Rectal smooth muscle tissue (tissue), 1 donor: ENCODE measurements around the gene ASMTL.
A peak's percentile ranks its signal among the peaks of the same experiment; 100 is the strongest.

Experiments
- H3K27ac ChIP-seq: one replicate; pipeline ENCODE4 v1.7.0; 2013; ENCODE audit warnings: low read depth, low read length, inconsistent platforms
- H3K27me3 ChIP-seq: one replicate; pipeline ENCODE4 v1.7.0; 2013; ENCODE audit warnings: low read length; ENCODE audit not compliant: control insufficient read depth, insufficient read depth
- H3K36me3 ChIP-seq: one replicate; pipeline ENCODE4 v1.7.0; 2013; ENCODE audit warnings: low read length; ENCODE audit not compliant: control insufficient read depth, insufficient read depth
- H3K4me1 ChIP-seq: one replicate; pipeline ENCODE4 v1.7.0; 2013; ENCODE audit warnings: low read length; ENCODE audit not compliant: control insufficient read depth, insufficient read depth
- H3K4me3 ChIP-seq: one replicate; pipeline ENCODE4 v1.7.0; 2013; ENCODE audit warnings: low read length
- H3K9ac ChIP-seq: one replicate; pipeline ENCODE4 v1.7.0; 2013; ENCODE audit warnings: low read length

The ASMTL gene

GRCh38 chrX:1400049-1400448 lies 52.7 kb downstream of the ASMTL start:
- Histone ChIP-seq H3K27ac (no peak overlapping the region), H3K4me1 (no peaks in the 10 kb centered on the region), H3K9ac (no peak overlapping the region), H3K27me3 (no peaks in the 10 kb centered on the region), H3K4me3 (no peak overlapping the region), H3K36me3 (peaks cover 22% of the 10 kb centered on the region)

- Histone ChIP-seq H3K36me3 (peaks cover 9% of the 10 kb centered on the region), H3K4me1 (no peaks in the 10 kb centered on the region), H3K27ac (no peak overlapping the region), H3K9ac (no peak overlapping the region), H3K27me3 (no peaks in the 10 kb centered on the region), H3K4me3 (no peak overlapping the region)
Measured at GRCh38 chrX:1398431-1399340, 54.0 kb downstream of the ASMTL start.

- Histone ChIP-seq H3K36me3 (peaks cover 3% of the 10 kb centered on the region), H3K27ac (no peak overlapping the region), H3K9ac (no peak overlapping the region), H3K27me3 (no peaks in the 10 kb centered on the region), H3K4me3 (no peak overlapping the region), H3K4me1 (no peaks in the 10 kb centered on the region)
Measured at GRCh38 chrX:1397441-1398270, 55.1 kb downstream of the ASMTL start.

GRCh38 chrX:1397001-1397400 lies 55.7 kb downstream of the ASMTL start:
- peaks cover 3% of the 10 kb centered on the region for H3K36me3 ChIP-seq
- H3K4me1 ChIP-seq = no peaks in the 10 kb centered on the region
- no peak overlapping the region for H3K27ac ChIP-seq
- no peak overlapping the region for H3K9ac ChIP-seq
- no peak overlapping the region for H3K4me3 ChIP-seq
- no peaks in the 10 kb centered on the region for H3K27me3 ChIP-seq

- Histone ChIP-seq H3K9ac (no peak overlapping the region), H3K36me3 (no peaks in the 10 kb centered on the region), H3K27ac (no peak overlapping the region), H3K4me1 (peaks cover 1% of the 10 kb centered on the region), H3K27me3 (no peaks in the 10 kb centered on the region), H3K4me3 (no peak overlapping the region)
Measured at GRCh38 chrX:1395646-1396216, 57.0 kb downstream of the ASMTL start.

GRCh38 chrX:1394731-1395501 lies 57.8 kb downstream of the ASMTL start:
- H3K36me3 ChIP-seq = peaks cover 2% of the 10 kb centered on the region
- no peak overlapping the region for H3K4me3 ChIP-seq
- H3K27me3 ChIP-seq = no peaks in the 10 kb centered on the region
- H3K9ac ChIP-seq = no peak overlapping the region
- H3K27ac ChIP-seq = no peak overlapping the region
- peaks cover 7% of the 10 kb centered on the region for H3K4me1 ChIP-seq

- Histone ChIP-seq H3K27ac (no peak overlapping the region), H3K9ac (no peak overlapping the region), H3K4me1 (peaks cover 12% of the 10 kb centered on the region), H3K4me3 (no peak overlapping the region), H3K27me3 (no peaks in the 10 kb centered on the region), H3K36me3 (peaks cover 11% of the 10 kb centered on the region)
Measured at GRCh38 chrX:1393871-1394615, 58.7 kb downstream of the ASMTL start.

- peaks cover 26% of the 10 kb centered on the region for H3K36me3 ChIP-seq
- H3K4me1 ChIP-seq = peaks cover 20% of the 10 kb centered on the region
- H3K27ac ChIP-seq = peak overlapping the region; percentile 100
- H3K9ac ChIP-seq = peak overlapping the region; percentile 52
- H3K27me3 ChIP-seq = no peaks in the 10 kb centered on the region
- peak overlapping the region; percentile 78 for H3K4me3 ChIP-seq
Measured at GRCh38 chrX:1392376-1393068, 60.2 kb downstream of the ASMTL start.

- H3K4me1 ChIP-seq = peaks cover 20% of the 10 kb centered on the region
Measured at GRCh38 chrX:1391707-1392375, 60.9 kb downstream of the ASMTL start, which contains the start of gene SLC25A6. TSS of gene SLC25A6 (minus strand) at chrX:1392113. CDS start at chrX:1392009, 104 bp downstream.

GRCh38 chrX:1391370-1391706 lies 61.4 kb downstream of the ASMTL start:
- peaks cover 20% of the 10 kb centered on the region for H3K4me1 ChIP-seq
- H3K27ac ChIP-seq = peak overlapping the region; percentile 100
- no peaks in the 10 kb centered on the region for H3K27me3 ChIP-seq
- peak overlapping the region; percentile 19 for H3K9ac ChIP-seq
- peak overlapping the region; percentile 76 for H3K4me3 ChIP-seq
- peaks cover 37% of the 10 kb centered on the region for H3K36me3 ChIP-seq

More at GRCh38 chrX:1391707-1392375, 60.9 kb downstream of the ASMTL start, which contains the start of gene SLC25A6:
- H3K9ac ChIP-seq = peak within 1 kb of the TSS; percentile 100
- H3K27me3 ChIP-seq = no peaks in the 10 kb centered on the region
- peaks cover 32% of the 10 kb centered on the region for H3K36me3 ChIP-seq
- peak within 1 kb of the TSS; percentile 78 for H3K4me3 ChIP-seq
- peak within 1 kb of the TSS; percentile 100 for H3K27ac ChIP-seq
